ENCODE measurements around the gene C2orf78.

- TF ChIP-seq POLR2A (IDR thresholded peaks at IDR 0.05; ENCODE audit: low read depth, low read length) (no peak), POLR2AphosphoS5 (IDR thresholded peaks at IDR 0.05; ENCODE audit: low read depth, low read length) (no peak)
Observed at GRCh38 chr2:73821669-73822068, 37.7 kb downstream of the C2orf78 start.

Data from GM12892 (cell line).